KMS-11 (cell line): ENCODE results near the gene KRTAP10-11.
"Not testable (repeated sequence)": the region's sequence is repeated elsewhere in the genome, so short reads cannot be mapped to it uniquely, and the experiment has no call there.

Source experiments
- H2AFZ ChIP-seq: fragments of 200-600 bp; sonication (generic); 2 replicates; pipeline ENCODE4 v1.6.1; 2016; ENCODE audit warnings: antibody characterized with exemption, mixed run types, low read depth
- H3K27ac ChIP-seq: fragments of 200-600 bp; sonication (generic); 2 replicates; pipeline ENCODE4 v1.6.1; 2016; ENCODE audit warnings: mild to moderate bottlenecking, mixed run types
- H3K27me3 ChIP-seq: fragments of 200-600 bp; sonication (generic); 2 replicates; pipeline ENCODE4 v1.6.1; 2017; ENCODE audit warnings: mild to moderate bottlenecking, low read depth, mixed run types, moderate library complexity; ENCODE audit not compliant: insufficient read depth
- H3K36me3 ChIP-seq: fragments of 200-600 bp; sonication (generic); 2 replicates; pipeline ENCODE4 v1.6.1; 2017; ENCODE audit warnings: mild to moderate bottlenecking, mixed run types; ENCODE audit not compliant: insufficient read depth
- H3K4me1 ChIP-seq: fragments of 200-600 bp; sonication (generic); 2 replicates; pipeline ENCODE4 v1.6.1; 2016; ENCODE audit warnings: mild to moderate bottlenecking, low read depth, mixed run types; ENCODE audit not compliant: poor library complexity, severe bottlenecking
- H3K4me2 ChIP-seq: fragments of 200-600 bp; sonication (generic); 2 replicates; pipeline ENCODE4 v1.7.0; 2016; ENCODE audit warnings: mild to moderate bottlenecking, mixed run types
- H3K4me3 ChIP-seq: fragments of 200-600 bp; sonication (generic); IDR thresholded peaks from 2 replicates; pipeline ENCODE4 v1.6.1; 2017; ENCODE audit warnings: low read depth, low read length, mixed read lengths; ENCODE audit not compliant: insufficient read depth
- H3K79me2 ChIP-seq: fragments of 200-600 bp; sonication (generic); 2 replicates; pipeline ENCODE4 v1.6.1; 2016; ENCODE audit warnings: low read depth, mixed run types; ENCODE audit not compliant: insufficient read depth
- H3K9ac ChIP-seq: fragments of 200-600 bp; sonication (generic); 2 replicates; pipeline ENCODE4 v1.6.1; 2016; ENCODE audit warnings: mild to moderate bottlenecking, mixed run types
- H4K20me1 ChIP-seq: fragments of 200-600 bp; sonication (generic); 2 replicates; pipeline ENCODE4 v1.6.1; 2016; ENCODE audit warnings: mild to moderate bottlenecking, mixed run types; ENCODE audit not compliant: insufficient read depth
- CTCF ChIP-seq: fragments of 200-600 bp; sonication (generic); conservative IDR thresholded peaks from 2 replicates; pipeline ENCODE4 v1.6.1; 2017; ENCODE audit warnings: low read depth, mild to moderate bottlenecking, antibody characterized with exemption, low read length, moderate library complexity, mixed read lengths

The KRTAP10-11 gene

DNA sequence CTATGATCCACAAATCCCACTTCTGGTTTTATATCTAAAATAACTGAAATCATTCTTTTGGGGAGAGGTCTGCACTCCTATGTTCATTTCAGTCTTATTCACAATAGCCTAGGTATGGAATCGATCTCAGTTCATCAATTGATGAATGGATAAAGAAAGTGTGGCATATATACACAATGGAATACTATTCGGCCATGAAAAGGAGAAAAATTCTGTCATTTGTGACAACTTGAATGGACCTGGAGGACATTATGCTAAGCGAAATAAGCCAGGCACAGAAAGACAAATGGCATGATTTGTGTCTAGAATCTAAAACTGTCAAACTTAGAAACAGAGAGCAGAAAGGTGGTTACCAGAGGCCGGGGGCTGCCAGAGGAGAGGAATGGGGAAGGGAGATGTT is 39.7 kb upstream of the KRTAP10-11 start:
- no peak overlapping the region for H3K27ac ChIP-seq

GRCh38 chr21:44609193-44609592 is 37.0 kb upstream of the KRTAP10-11 start:
- H3K27ac ChIP-seq = no peak overlapping the region
- TF ChIP-seq CTCF = no peak
- H4K20me1 ChIP-seq = no peaks in the 10 kb centered on the region
- no peak overlapping the region for H3K4me3 ChIP-seq
- H3K36me3 ChIP-seq = no peaks in the 10 kb centered on the region
- H2AFZ ChIP-seq = no peak overlapping the region
- H3K4me2 ChIP-seq = no peak overlapping the region
- H3K79me2 ChIP-seq = no peaks in the 10 kb centered on the region
- H3K27me3 ChIP-seq = peaks cover 19% of the 10 kb centered on the region; the same call in 1 of the 2 replicates
- H3K9ac ChIP-seq = no peak overlapping the region
- no peaks in the 10 kb centered on the region for H3K4me1 ChIP-seq

More for the DNA sequence above, 39.7 kb upstream of the KRTAP10-11 start:
- Histone ChIP-seq H3K79me2 (no peaks in the 10 kb centered on the region), H3K4me1 (no peaks in the 10 kb centered on the region), H2AFZ (no peak overlapping the region), H3K4me2 (no peak overlapping the region), H3K27me3 (peaks cover 20% of the 10 kb centered on the region; the same call in 1 of the 2 replicates), H3K36me3 (no peaks in the 10 kb centered on the region), H3K9ac (no peak overlapping the region), H3K4me3 (no peak overlapping the region), H4K20me1 (no peaks in the 10 kb centered on the region)
- TF ChIP-seq CTCF = no peak

GRCh38 chr21:44610157-44610843 is 35.9 kb upstream of the KRTAP10-11 start:
- H4K20me1 ChIP-seq, H3K4me3 ChIP-seq: not testable (repeated sequence)

GRCh38 chr21:44611551-44611950 is 34.7 kb upstream of the KRTAP10-11 start:
- no peaks in the 10 kb centered on the region for H4K20me1 ChIP-seq
- no peaks in the 10 kb centered on the region for H3K4me1 ChIP-seq
- H3K9ac ChIP-seq = no peak overlapping the region
- H3K27me3 ChIP-seq = peaks cover 22% of the 10 kb centered on the region
- H3K4me3 ChIP-seq = no peak overlapping the region
- no peak overlapping the region for H3K4me2 ChIP-seq
- no peak overlapping the region for H3K27ac ChIP-seq
- H3K79me2 ChIP-seq = no peaks in the 10 kb centered on the region
- TF ChIP-seq CTCF = no peak
- no peak overlapping the region for H2AFZ ChIP-seq
- no peaks in the 10 kb centered on the region for H3K36me3 ChIP-seq

More at GRCh38 chr21:44610157-44610843, 35.9 kb upstream of the KRTAP10-11 start:
- not testable (repeated sequence) for H3K79me2 ChIP-seq, H3K4me1 ChIP-seq, H3K27ac ChIP-seq, H3K4me2 ChIP-seq, H2AFZ ChIP-seq, H3K9ac ChIP-seq, H3K36me3 ChIP-seq
- peaks cover 19% of the 10 kb centered on the region for H3K27me3 ChIP-seq

DNA sequence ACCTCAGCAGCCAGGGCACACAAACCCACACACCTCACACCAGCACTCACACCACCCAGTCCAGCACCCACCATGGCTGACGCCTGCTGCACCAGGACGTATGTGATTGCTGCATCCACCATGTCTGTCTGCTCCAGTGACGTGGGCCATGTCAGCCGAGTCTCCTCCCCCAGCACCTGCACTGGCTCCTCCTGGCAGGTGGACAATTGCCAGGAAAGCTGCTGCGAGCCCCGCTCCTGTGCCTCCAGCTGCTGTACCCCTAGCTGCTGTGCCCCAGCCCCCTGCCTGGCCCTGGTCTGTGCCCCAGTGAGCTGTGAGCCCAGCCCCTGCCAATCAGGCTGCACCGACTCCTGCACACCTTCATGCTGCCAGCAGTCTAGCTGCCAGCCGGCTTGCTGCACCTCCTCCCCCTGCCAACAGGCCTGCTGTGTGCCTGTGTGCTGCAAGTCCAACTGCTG is 34.2 kb upstream of the KRTAP10-11 start, which contains the start of gene KRTAP10-8:
Gene KRTAP10-8, plus strand, starts transcription at position 51 of the 458 bp plus-strand sequence. Its CDS starts 22 bp downstream, at position 73.
- TF ChIP-seq CTCF = no peak
- Histone ChIP-seq H3K27me3 (peaks cover 22% of the 10 kb centered on the region), H3K9ac (no peak within 1 kb of the TSS), H4K20me1 (no peaks in the 10 kb centered on the region), H2AFZ (no peak within 1 kb of the TSS), H3K36me3 (no peaks in the 10 kb centered on the region), H3K4me1 (no peaks in the 10 kb centered on the region), H3K27ac (no peak within 1 kb of the TSS), H3K4me3 (no peak within 1 kb of the TSS), H3K79me2 (no peaks in the 10 kb centered on the region), H3K4me2 (no peak within 1 kb of the TSS)
